SK-N-SH (cell line): ENCODE data around the gene MYCBPAP. TPM values are rescaled to one million over a fixed set of nuclear protein-coding genes. Genes with fewer than 3 reads are reported as not detected.

ENCODE experiments used
- CTCF ChIA-PET: fragments of 300-600, 350-600 bp; formaldehyde crosslinking; extraction: SDS; loops from one replicate; lab custom pipeline; 2021; lab: Yijun Ruan, JAX
- POLR2A ChIA-PET: fragments of 350-600 bp; sonication (Branson Sonifier 250); formaldehyde crosslinking; extraction: SDS; loops from one replicate; lab custom pipeline; 2020; ENCODE audit warnings: antibody characterized with exemption, inconsistent platforms; lab: Yijun Ruan, JAX
- DNase-seq: peaks from one replicate; pipeline ENCODE4 v3.0.0; 2012
- H2AFZ ChIP-seq: fragments of 200-600 bp; sonication (generic); 2 replicates; pipeline ENCODE4 v1.8.1; 2016; ENCODE audit warnings: antibody characterized with exemption, mild to moderate bottlenecking, low read depth
- H3F3A ChIP-seq: fragments of 200-600 bp; sonication (generic); replicated peaks from 2 replicates; pipeline ENCODE3; 2016; ENCODE audit warnings: antibody characterized with exemption, mild to moderate bottlenecking; ENCODE audit not compliant: insufficient read depth
- H3K27ac ChIP-seq, 2 experiments: fragments of 200-500 bp in 1 of 2; fragments of 200-600 bp in 1 of 2; sonication (Bioruptor generic) in 1 of 2; sonication (generic), shearing (Covaris generic) in 1 of 2; 2 replicates each; pipeline versions ENCODE4 v1.5.1 to v1.6.1; 2014 to 2016; ENCODE audit warnings: low read depth in 2 of 2, inconsistent platforms in 1 of 2, low read length in 1 of 2, mild to moderate bottlenecking in 1 of 2, mixed read lengths in 1 of 2
- H3K27me3 ChIP-seq: fragments of 200-600 bp; sonication (generic), shearing (Covaris generic); 2 replicates; pipeline ENCODE4 v1.6.1; 2016; ENCODE audit warnings: mixed run types; ENCODE audit not compliant: insufficient read depth
- H3K36me3 ChIP-seq, 2 experiments: fragments of 200-500 bp in 1 of 2; fragments of 200-600 bp in 1 of 2; sonication (Bioruptor generic) in 1 of 2; sonication (generic) in 1 of 2; replicated peaks in 1 of 2; 2 replicates each; pipeline versions ENCODE3 to v1.5.1; 2014 to 2016; ENCODE audit warnings: low read length in 1 of 2, mild to moderate bottlenecking in 1 of 2; ENCODE audit not compliant: insufficient read depth in 2 of 2, control insufficient read depth in 1 of 2
- H3K4me1 ChIP-seq, 2 experiments: fragments of 200-500 bp in 1 of 2; fragments of 200-600 bp in 1 of 2; sonication (Bioruptor generic) in 1 of 2; sonication (generic), shearing (Covaris generic) in 1 of 2; 2 replicates each; pipeline versions ENCODE4 v1.5.1 to v1.6.1; 2014 to 2016; ENCODE audit warnings: low read depth in 1 of 2, low read length in 1 of 2, mixed run types in 1 of 2; ENCODE audit not compliant: insufficient read depth in 2 of 2, control insufficient read depth in 1 of 2
- H3K4me2 ChIP-seq: fragments of 200-600 bp; sonication (generic), shearing (Covaris generic); 2 replicates; pipeline ENCODE4 v1.6.1; 2017; ENCODE audit warnings: mixed run types
- H3K4me3 ChIP-seq, 2 experiments: fragments of 200-500 bp in 1 of 2; fragments of 200-600 bp in 1 of 2; sonication (Bioruptor generic) in 1 of 2; sonication (generic), shearing (Covaris generic) in 1 of 2; 2 replicates each; pipeline versions ENCODE4 v1.5.1 to v1.8.1; 2014 to 2016; ENCODE audit warnings: low read depth in 2 of 2, inconsistent platforms in 1 of 2, low read length in 1 of 2, mild to moderate bottlenecking in 1 of 2, mixed read lengths in 1 of 2, moderate library complexity in 1 of 2
- H3K79me2 ChIP-seq: fragments of 200-600 bp; sonication (generic); 2 replicates; pipeline ENCODE4 v1.8.1; 2017; ENCODE audit warnings: mild to moderate bottlenecking; ENCODE audit not compliant: insufficient read depth
- H3K9ac ChIP-seq: fragments of 200-600 bp; sonication (generic); 2 replicates; pipeline ENCODE4 v1.6.1; 2017; ENCODE audit warnings: mixed run types
- H3K9me2 ChIP-seq: fragments of 200-600 bp; sonication (generic); 2 replicates; pipeline ENCODE4 v1.6.1; 2017; ENCODE audit warnings: mixed run types
- H3K9me3 ChIP-seq: fragments of 200-600 bp; sonication (generic); 2 replicates; pipeline ENCODE4 v1.6.1; 2017; ENCODE audit warnings: mixed run types, mild to moderate bottlenecking, moderate library complexity
- H4K20me1 ChIP-seq: fragments of 200-600 bp; sonication (generic); 2 replicates; pipeline ENCODE4 v1.6.1; 2017; ENCODE audit warnings: mild to moderate bottlenecking, mixed run types; ENCODE audit not compliant: insufficient read depth
- FOSL2 ChIP-seq: IDR thresholded peaks from 2 replicates; pipeline ENCODE4 v1.4.0; 2012; ENCODE audit warnings: low read depth, mild to moderate bottlenecking, moderate library complexity, borderline replicate concordance
- POLR2AphosphoS5 ChIP-seq: IDR thresholded peaks from 2 replicates; pipeline ENCODE4 v1.6.1; 2012; ENCODE audit warnings: low read depth, low read length
- RFX5 ChIP-seq: IDR thresholded peaks from 2 replicates; pipeline ENCODE4 v1.6.1; 2012; ENCODE audit warnings: mild to moderate bottlenecking, improper control_type of control experiment, low read length
- SMC3 ChIP-seq: IDR thresholded peaks from 2 replicates; pipeline ENCODE4 v1.6.1; 2012; ENCODE audit warnings: low read depth, low read length, improper control_type of control experiment
- TAF1 ChIP-seq: IDR thresholded peaks from 2 replicates; pipeline ENCODE4 v1.6.1; 2012; ENCODE audit warnings: low read depth, mild to moderate bottlenecking, low read length, moderate library complexity, borderline replicate concordance
- WGBS: methylation state at CpG from one replicate; pipeline ENCODE4 v1.1.6; 2017; ENCODE audit warnings: low lambda C conversion rate; 5-methylcytosine and 5-hydroxymethylcytosine counted together
- polyA plus RNA-seq, 3 experiments: library from polyadenylated mRNA; depleted of rRNA; stranded (reverse); fragments of >200 nt; gene quantifications; 2 replicates each; pipeline ENCODE4 v1.2.3, GENCODE V29; 2012
- TF ChIP-seq, protein P1 (sequence below): fragments of 200-600 bp; sonication (generic); IDR thresholded peaks from 2 replicates; pipeline ENCODE4 v1.6.1; 2017; ENCODE audit warnings: antibody characterized with exemption, mild to moderate bottlenecking, moderate library complexity
- TF ChIP-seq, protein P2 (sequence below): IDR thresholded peaks from 2 replicates; pipeline ENCODE4; 2012
- TF ChIP-seq, protein P3 (sequence below): IDR thresholded peaks from 2 replicates; pipeline ENCODE4 v1.4.0; 2012; ENCODE audit warnings: low read depth

The MYCBPAP gene
- polyA plus RNA-seq, 1 of the 3 experiments (the other 2 are of a cell fraction): 2.4 TPM

DNA sequence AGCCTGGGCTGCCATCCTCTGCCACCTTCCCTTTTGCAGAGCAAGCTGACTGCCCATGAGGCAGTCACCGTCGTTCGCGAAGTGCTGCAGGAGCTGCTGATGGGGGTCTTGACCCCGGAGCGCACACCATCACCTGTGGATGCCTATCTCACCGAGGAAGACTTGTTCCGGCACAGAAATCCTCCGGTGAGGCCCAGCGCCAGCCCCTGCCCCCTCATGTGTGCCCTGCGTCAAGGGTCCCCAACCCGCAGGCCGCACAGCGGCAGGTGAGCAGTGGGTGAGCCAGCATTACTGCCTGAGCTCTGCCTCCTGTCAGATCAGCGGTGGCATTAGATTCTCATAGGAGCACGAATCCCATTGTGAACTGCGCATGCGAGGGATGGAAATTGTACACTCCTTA is 16.6 kb downstream of the MYCBPAP start:
- POLR2A ChIA-PET: no interaction called here
- 93% methylated on average over 18 of the region's 18 CpGs for WGBS
- CTCF ChIA-PET: interaction anchor here (0.8 to 1.3 kb wide), 4 partner anchors 17 to 42 kb away, joined by 3 read pairs; no protein-coding TSS in a partner anchor
- Histone ChIP-seq H3K4me2 (no peak overlapping the region), H3F3A (no peaks in the 10 kb centered on the region), H3K4me1 (peaks cover 0 to 7% of the 10 kb centered on the region in 2 experiments; a peak in 1 of 4 replicates), H4K20me1 (no peaks in the 10 kb centered on the region), H3K4me3 (no peak overlapping the region), H3K27me3 (0 out of 2 replicates have a peak, but pooled peaks cover under 1% of the 10 kb centered on the region), H2AFZ (no peak overlapping the region), H3K9me2 (no peaks in the 10 kb centered on the region), H3K9ac (no peak overlapping the region), H3K9me3 (no peaks in the 10 kb centered on the region), H3K36me3 (no peaks in the 10 kb centered on the region), H3K79me2 (no peaks in the 10 kb centered on the region), H3K27ac (no peak overlapping the region)
- no peak for DNase-seq
- no peak for TF ChIP-seq SMC3
- TF ChIP-seq, protein P1, sequence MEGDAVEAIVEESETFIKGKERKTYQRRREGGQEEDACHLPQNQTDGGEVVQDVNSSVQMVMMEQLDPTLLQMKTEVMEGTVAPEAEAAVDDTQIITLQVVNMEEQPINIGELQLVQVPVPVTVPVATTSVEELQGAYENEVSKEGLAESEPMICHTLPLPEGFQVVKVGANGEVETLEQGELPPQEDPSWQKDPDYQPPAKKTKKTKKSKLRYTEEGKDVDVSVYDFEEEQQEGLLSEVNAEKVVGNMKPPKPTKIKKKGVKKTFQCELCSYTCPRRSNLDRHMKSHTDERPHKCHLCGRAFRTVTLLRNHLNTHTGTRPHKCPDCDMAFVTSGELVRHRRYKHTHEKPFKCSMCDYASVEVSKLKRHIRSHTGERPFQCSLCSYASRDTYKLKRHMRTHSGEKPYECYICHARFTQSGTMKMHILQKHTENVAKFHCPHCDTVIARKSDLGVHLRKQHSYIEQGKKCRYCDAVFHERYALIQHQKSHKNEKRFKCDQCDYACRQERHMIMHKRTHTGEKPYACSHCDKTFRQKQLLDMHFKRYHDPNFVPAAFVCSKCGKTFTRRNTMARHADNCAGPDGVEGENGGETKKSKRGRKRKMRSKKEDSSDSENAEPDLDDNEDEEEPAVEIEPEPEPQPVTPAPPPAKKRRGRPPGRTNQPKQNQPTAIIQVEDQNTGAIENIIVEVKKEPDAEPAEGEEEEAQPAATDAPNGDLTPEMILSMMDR: no peak
- TF ChIP-seq FOSL2: no peak
- TF ChIP-seq POLR2AphosphoS5: no peak

DNA sequence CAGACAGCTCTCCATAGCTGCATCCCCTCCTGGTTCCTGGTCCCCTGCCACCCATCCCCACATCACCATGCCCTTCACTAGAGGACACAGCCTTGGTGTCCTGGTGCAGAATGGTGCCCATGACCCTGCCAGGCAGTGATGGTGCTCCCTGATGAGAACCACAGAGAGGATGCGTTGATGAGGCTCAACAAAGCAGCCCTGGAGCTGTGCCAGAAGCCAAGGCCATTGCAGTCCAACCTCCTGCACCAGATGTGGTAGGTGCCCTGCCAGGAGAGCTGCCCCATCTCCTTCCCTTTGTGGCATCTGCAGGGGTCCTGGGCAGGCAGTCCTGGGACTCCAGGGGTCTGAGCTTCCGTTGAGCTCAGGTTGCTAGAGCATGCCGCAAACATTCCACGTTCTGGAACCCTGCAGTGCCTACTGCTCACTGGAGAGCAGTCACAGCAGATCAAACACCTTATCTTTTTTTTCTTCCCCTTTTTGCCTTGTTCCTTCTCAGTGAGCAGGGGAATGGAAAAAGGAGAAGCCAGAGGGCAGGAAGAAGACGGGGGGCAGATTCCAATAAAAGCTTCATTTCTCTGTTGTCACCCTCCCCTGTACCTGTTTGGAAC is 19.0 kb downstream of the MYCBPAP start:
- no peak overlapping the region for H2AFZ ChIP-seq
- no peak overlapping the region for H3K4me3 ChIP-seq
- H3K9me3 ChIP-seq: no peaks in the 10 kb centered on the region
- no peak overlapping the region for H3K27ac ChIP-seq
- POLR2A ChIA-PET: no interaction called here
- peaks cover 17% of the 10 kb centered on the region; the same call in 1 of the 2 replicates for H3K27me3 ChIP-seq
- CTCF ChIA-PET: interaction anchor here (1.3 to 3.1 kb wide), 5 partner anchors 10 to 101 kb away, joined by 4 to 15 read pairs (median 7); no protein-coding TSS in a partner anchor
- no peak overlapping the region for H3K9ac ChIP-seq
- no peaks in the 10 kb centered on the region for H3K36me3 ChIP-seq
- no peaks in the 10 kb centered on the region for H4K20me1 ChIP-seq
- DNase-seq: no peak
- no peaks in the 10 kb centered on the region for H3K79me2 ChIP-seq
- no peak for TF ChIP-seq POLR2AphosphoS5
- TF ChIP-seq SMC3: no peak
- TF ChIP-seq, protein P2, sequence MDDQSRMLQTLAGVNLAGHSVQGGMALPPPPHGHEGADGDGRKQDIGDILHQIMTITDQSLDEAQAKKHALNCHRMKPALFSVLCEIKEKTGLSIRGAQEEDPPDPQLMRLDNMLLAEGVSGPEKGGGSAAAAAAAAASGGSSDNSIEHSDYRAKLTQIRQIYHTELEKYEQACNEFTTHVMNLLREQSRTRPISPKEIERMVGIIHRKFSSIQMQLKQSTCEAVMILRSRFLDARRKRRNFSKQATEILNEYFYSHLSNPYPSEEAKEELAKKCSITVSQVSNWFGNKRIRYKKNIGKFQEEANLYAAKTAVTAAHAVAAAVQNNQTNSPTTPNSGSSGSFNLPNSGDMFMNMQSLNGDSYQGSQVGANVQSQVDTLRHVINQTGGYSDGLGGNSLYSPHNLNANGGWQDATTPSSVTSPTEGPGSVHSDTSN: no peak
- no peak for TF ChIP-seq RFX5
- TF ChIP-seq, protein P3, sequence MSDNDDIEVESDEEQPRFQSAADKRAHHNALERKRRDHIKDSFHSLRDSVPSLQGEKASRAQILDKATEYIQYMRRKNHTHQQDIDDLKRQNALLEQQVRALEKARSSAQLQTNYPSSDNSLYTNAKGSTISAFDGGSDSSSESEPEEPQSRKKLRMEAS: no peak
- no peak for TF ChIP-seq TAF1
- TF ChIP-seq, all 33 proteins: peak for 0
- WGBS: 79% methylated on average over 5 of the region's 5 CpGs
- peaks cover 0 to 9% of the 10 kb centered on the region in 2 experiments; a peak in 1 of 4 replicates for H3K4me1 ChIP-seq
- no peaks in the 10 kb centered on the region for H3K9me2 ChIP-seq
- H3F3A ChIP-seq: no peaks in the 10 kb centered on the region
- H3K4me2 ChIP-seq: no peak overlapping the region
